ENCODE data around the gene COL4A3. TPM values are rescaled to one million over a fixed set of nuclear protein-coding genes. Genes with fewer than 3 reads are reported as not detected.
A peak's percentile ranks its signal among the peaks of the same experiment; 100 is the strongest.

COL4A3 gene
- total RNA-seq, 1 donor from 2014 or later = not detected

- Histone ChIP-seq H2AFZ (ENCODE audit: low read depth, low read length) (no peak overlapping the region), H3K4me3 (ENCODE audit: insufficient read depth, low read depth, low read length) (no peak overlapping the region), H3K4me1 (ENCODE audit: insufficient read depth, low read length) (peaks cover 9% of the 10 kb centered on the region), H3K9me3 (ENCODE audit: insufficient read depth, low read depth, low read length) (no peaks in the 10 kb centered on the region), H3K9ac (ENCODE audit: low read length) (no peak overlapping the region), H3K4me2 (ENCODE audit: low read length) (no peak overlapping the region), H3K79me2 (ENCODE audit: insufficient read depth, low read length) (no peaks in the 10 kb centered on the region), H4K20me1 (ENCODE audit: insufficient read depth, low read length) (no peaks in the 10 kb centered on the region), H3K27me3 (ENCODE audit: insufficient read depth, low read length) (no peaks in the 10 kb centered on the region), H3K36me3 (ENCODE audit: insufficient read depth, low read length) (peaks cover 6% of the 10 kb centered on the region), H3K27ac (ENCODE audit: low read depth, low read length) (no peak overlapping the region)
- H3K27ac Mint-ChIP-seq (ENCODE audit: unreplicated experiment) = no peak overlapping the region
- H3K4me3 Mint-ChIP-seq (ENCODE audit: unreplicated experiment) = no peak overlapping the region
- FAIRE-seq (no peak), DNase-seq (ENCODE audit: low read depth) (no peak)
- TF ChIP-seq EZH2 (IDR thresholded peaks at IDR 0.05; ENCODE audit: insufficient read depth, low read length) (no peak), CTCF (IDR thresholded peaks at IDR 0.05; ENCODE audit: insufficient read depth, low read depth, low read length) (peak; percentile 6)
- no peaks in the 10 kb centered on the region for H3K27me3 Mint-ChIP-seq (ENCODE audit: low read depth, unreplicated experiment)
- H3K36me3 Mint-ChIP-seq (ENCODE audit: low read depth, unreplicated experiment) = no peaks in the 10 kb centered on the region
- H3K9me3 Mint-ChIP-seq (ENCODE audit: unreplicated experiment) = no peaks in the 10 kb centered on the region
- H3K4me1 Mint-ChIP-seq (ENCODE audit: low read depth, unreplicated experiment) = no peaks in the 10 kb centered on the region
Measured at GRCh38 chr2:227363756-227364155, 199.3 kb downstream of the COL4A3 start.

Other genes starting within 250 kb of the COL4A3 start
- gene COL4A4, start 419 bp upstream of the COL4A3 start, total RNA-seq = 0.36 and 0.62 TPM in 2 replicates
- 49.7 and 51.6 TPM in 2 replicates for gene MFF, start 160.6 kb downstream of the COL4A3 start, total RNA-seq
- gene TM4SF20, start 214.7 kb downstream of the COL4A3 start, total RNA-seq = not detected in 2 replicates
- gene SCYGR1, start 223.3 kb downstream of the COL4A3 start, total RNA-seq = not detected in 2 replicates